Natural killer cell (primary cell): ENCODE results near the gene RASSF7. TPM values are rescaled to one million over a fixed set of nuclear protein-coding genes. Genes with fewer than 3 reads are reported as not detected.

ENCODE experiments used
- ATAC-seq, 3 donors: fragments of 150-1000 bp in 2 of 3; fragments of 200-7000 bp in 1 of 3; cut with Tn5 transposase; 1 replicate in 1 of 3; 2 replicates in 2 of 3; pipeline ENCODE4 v1.10.0; 2021; ENCODE audit warnings: mild to moderate bottlenecking in 2 of 3, moderate library complexity in 2 of 3
- DNase-seq, 2 donors: peaks; one replicate each; pipeline versions ENCODE4 v3.0.0 to v3.0.0-alpha.2; 2013 to 2021; ENCODE audit warnings: mixed read lengths in 1 of 2
- H3K27ac ChIP-seq: one replicate; pipeline ENCODE4 v1.5.1; 2013; ENCODE audit warnings: mild to moderate bottlenecking, low read length
- H3K27me3 ChIP-seq: one replicate; pipeline ENCODE4 v1.6.1; 2013; ENCODE audit warnings: low read length; ENCODE audit not compliant: control insufficient read depth, insufficient read depth
- H3K36me3 ChIP-seq: one replicate; pipeline ENCODE4 v1.6.1; 2013; ENCODE audit warnings: low read length; ENCODE audit not compliant: control insufficient read depth, insufficient read depth
- H3K4me1 ChIP-seq: one replicate; pipeline ENCODE4 v1.6.1; 2013; ENCODE audit warnings: low read length; ENCODE audit not compliant: control insufficient read depth, insufficient read depth
- H3K4me3 ChIP-seq: one replicate; pipeline ENCODE4 v1.5.1; 2013; ENCODE audit warnings: low read length
- H3K9me3 ChIP-seq: one replicate; pipeline ENCODE4 v1.6.1; 2013; ENCODE audit warnings: low read length; ENCODE audit not compliant: control insufficient read depth, insufficient read depth
- H3K27ac Mint-ChIP-seq, 2 donors: one replicate each; pipeline ENCODE4 v1.8.0; 2022; ENCODE audit warnings: mild to moderate bottlenecking in 2 of 2, mixed read lengths in 2 of 2, moderate library complexity in 1 of 2
- H3K27me3 Mint-ChIP-seq, 2 donors: one replicate each; pipeline ENCODE4 v1.8.0; 2022; ENCODE audit warnings: low read depth in 2 of 2, mixed read lengths in 2 of 2
- H3K36me3 Mint-ChIP-seq: one replicate; pipeline ENCODE4 v1.8.0; 2022; ENCODE audit warnings: mixed read lengths
- H3K4me1 Mint-ChIP-seq, 2 donors: one replicate each; pipeline ENCODE4 v1.8.0; 2022; ENCODE audit warnings: mixed read lengths in 2 of 2
- H3K4me3 Mint-ChIP-seq: one replicate; pipeline ENCODE4 v1.8.0; 2022; ENCODE audit warnings: mild to moderate bottlenecking, moderate library complexity, mixed read lengths
- H3K9me3 Mint-ChIP-seq, 2 donors: one replicate each; pipeline ENCODE4 v1.8.0; 2022; ENCODE audit warnings: mixed read lengths in 2 of 2
- CTCF ChIP-seq: fragments of 200-600 bp; IDR thresholded peaks from one replicate; pipeline ENCODE4 v1.8.0; 2022; ENCODE audit warnings: antibody characterized with exemption
- WGBS: methylation state at CpG from one replicate; pipeline ENCODE4 v1.1.7; 2013; ENCODE audit warnings: missing lambda C conversion rate; ENCODE audit not compliant: insufficient coverage; 5-methylcytosine and 5-hydroxymethylcytosine counted together
- intact Hi-C: fragments of 100-400 bp; cut with micrococcal nuclease; formaldehyde crosslinking; loops from one replicate; pipeline ENCODE4 v1.14.2; 2022
- total RNA-seq, 4 donors: library from RNA; stranded (reverse); fragments of 120-200 nt in 1 of 4; gene quantifications; one replicate each; pipeline versions ENCODE4 v1.2.3 to v1.2.4, GENCODE V29; 2013 to 2022

RASSF7 gene
- total RNA-seq, 3 donors from 2014 or later (not counting 1 experiment from before 2014, with no cell fraction given) = 19.0 to 21.7 (median 20.0) TPM

- no peaks in the 10 kb centered on the region for H3K27me3 Mint-ChIP-seq
- H3K9me3 Mint-ChIP-seq = no peaks in the 10 kb centered on the region
- no peak overlapping the region for H3K4me3 Mint-ChIP-seq
- DNase-seq (no peak), ATAC-seq (no peak)
- H3K36me3 ChIP-seq = no peaks in the 10 kb centered on the region
- H3K4me1 ChIP-seq = peaks cover 24% of the 10 kb centered on the region
- WGBS = 88% methylated on average over 12 of the region's 12 CpGs
- H3K4me1 Mint-ChIP-seq = peaks cover 0 to 11% of the 10 kb centered on the region in 2 donors
- no peaks in the 10 kb centered on the region for H3K9me3 ChIP-seq
- H3K27me3 ChIP-seq = no peaks in the 10 kb centered on the region
- intact Hi-C loops = no loop called here
- no peak overlapping the region for H3K27ac ChIP-seq
- no peak overlapping the region for H3K4me3 ChIP-seq
- no peak overlapping the region for H3K27ac Mint-ChIP-seq
- no peak for TF ChIP-seq CTCF
- no peaks in the 10 kb centered on the region for H3K36me3 Mint-ChIP-seq
Measured at GRCh38 chr11:565921-566509, 5.2 kb downstream of the RASSF7 start.

- Histone ChIP-seq H3K4me3 (no peak overlapping the region), H3K27ac (no peak overlapping the region), H3K27me3 (no peaks in the 10 kb centered on the region), H3K4me1 (peaks cover 16% of the 10 kb centered on the region), H3K36me3 (no peaks in the 10 kb centered on the region), H3K9me3 (no peaks in the 10 kb centered on the region)
- peaks cover 0 to 5% of the 10 kb centered on the region in 2 donors for H3K4me1 Mint-ChIP-seq
- H3K27me3 Mint-ChIP-seq = no peaks in the 10 kb centered on the region
- H3K27ac Mint-ChIP-seq = peak overlapping the region in 1 of 2 donors; percentile 54
- no peak overlapping the region for H3K4me3 Mint-ChIP-seq
- 95% methylated on average over 18 of the region's 18 CpGs for WGBS
- no peaks in the 10 kb centered on the region for H3K36me3 Mint-ChIP-seq
- intact Hi-C loops = no loop called here
- DNase-seq (no peak), ATAC-seq (no peak)
- H3K9me3 Mint-ChIP-seq = no peaks in the 10 kb centered on the region
- no peak for TF ChIP-seq CTCF
Measured at GRCh38 chr11:567011-567628, 6.3 kb downstream of the RASSF7 start.

GRCh38 chr11:567629-568292, 7.0 kb downstream of the RASSF7 start:
- no peak overlapping the region for H3K4me3 ChIP-seq

More at GRCh38 chr11:567629-568292, 7.0 kb downstream of the RASSF7 start:
- Mint-ChIP-seq H3K4me1 (peaks cover 0 to 5% of the 10 kb centered on the region in 2 donors), H3K27ac (peak overlapping the region in 1 of 2 donors; percentile 54), H3K27me3 (no peaks in the 10 kb centered on the region), H3K36me3 (no peaks in the 10 kb centered on the region), H3K9me3 (no peaks in the 10 kb centered on the region), H3K4me3 (no peak overlapping the region)
- peaks cover 15% of the 10 kb centered on the region for H3K4me1 ChIP-seq
- intact Hi-C loops = loop anchor here (1.0 kb wide), 2 partner anchors 7 to 9 kb away; partner anchors contain the start of genes LMNTD2, PHRF1 and RASSF7
- 36% methylated on average over 41 of the region's 41 CpGs for WGBS
- H3K27ac ChIP-seq = no peak overlapping the region
- H3K36me3 ChIP-seq = no peaks in the 10 kb centered on the region
- DNase-seq (peak in 1 of 2 donors; percentile 62), ATAC-seq (no peak)
- H3K9me3 ChIP-seq = no peaks in the 10 kb centered on the region
- no peaks in the 10 kb centered on the region for H3K27me3 ChIP-seq
- TF ChIP-seq CTCF = no peak
